Activated CD8-positive, alpha-beta memory T cell treated with anti-CD3 and anti-CD28 coated beads for 4 hours (primary cell): ENCODE measurements around the gene MBL2.

Experiments used
- DNase-seq, 2 donors: peaks; one replicate each; pipeline ENCODE4 v3.0.0-alpha.2; 2020; ENCODE audit warnings: low read depth in 2 of 2

MBL2 gene

GRCh38 chr10:52772623-52773022 lies at the start of gene MBL2:
MBL2 (minus strand) TSS chr10:52772784; CDS start chr10:52771635, 1,149 bp downstream.
- no peak for DNase-seq

DNA sequence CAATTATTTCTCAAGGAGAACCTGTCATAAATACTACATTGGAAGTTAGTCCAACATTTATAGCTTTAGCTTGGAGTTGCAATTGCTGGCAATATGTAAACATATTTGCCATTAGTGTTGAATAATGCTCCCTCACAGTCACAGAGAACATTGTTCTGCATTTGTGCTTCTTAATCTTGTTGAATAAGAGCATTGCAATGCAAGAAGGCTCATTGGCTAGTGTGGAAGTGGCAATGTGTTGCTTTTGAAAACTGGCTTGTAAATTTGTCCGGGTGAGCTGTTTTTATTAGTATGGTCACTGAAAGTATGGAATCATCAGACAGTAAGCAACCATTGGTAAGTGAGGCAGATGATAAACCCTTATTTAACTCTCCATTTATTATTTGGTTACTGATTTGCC lies 47.7 kb upstream of the MBL2 start:
- no peak for DNase-seq

GRCh38 chr10:52818019-52818418 lies 45.4 kb upstream of the MBL2 start:
- no peak for DNase-seq

DNA sequence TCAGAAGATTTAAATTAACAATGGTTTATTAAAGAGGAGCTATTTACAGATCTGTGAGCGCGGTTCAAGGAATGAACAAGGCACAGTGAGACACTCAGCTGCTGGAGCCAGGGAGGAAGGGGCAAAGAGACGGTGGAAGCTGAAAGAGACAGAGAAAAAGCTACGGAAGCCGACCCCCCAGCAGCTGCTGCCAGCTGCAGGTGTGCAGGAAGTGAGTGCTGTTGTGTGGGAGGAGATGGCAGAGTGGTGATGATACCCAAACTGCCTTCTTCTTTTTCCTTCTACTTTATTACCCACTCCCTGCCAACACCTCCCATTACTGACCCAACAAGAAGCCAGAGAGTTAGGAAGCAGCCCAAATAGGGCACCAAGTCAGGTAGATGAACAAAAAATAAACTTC lies 41.9 kb upstream of the MBL2 start:
- DNase-seq: no peak

DNA sequence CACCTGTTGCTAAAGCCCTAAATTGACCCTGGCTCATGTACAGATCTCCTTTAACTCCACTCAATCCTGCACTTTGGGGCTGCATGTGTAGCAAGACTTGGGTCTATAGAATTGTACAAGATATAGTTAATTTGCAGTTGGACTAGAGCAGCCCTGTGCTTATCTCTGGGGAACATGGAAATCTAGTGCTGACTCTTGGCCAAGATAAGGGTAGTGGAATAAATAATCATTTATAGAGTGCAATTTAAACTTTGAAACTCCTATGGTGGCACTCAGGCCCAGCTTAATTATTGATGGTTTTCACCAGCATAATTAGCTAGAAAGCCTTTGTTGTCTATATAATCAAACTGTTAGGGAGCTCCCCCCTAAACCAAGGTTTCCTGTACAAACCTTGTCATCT lies 39.2 kb upstream of the MBL2 start:
- no peak for DNase-seq

GRCh38 chr10:52810761-52811160 lies 38.2 kb upstream of the MBL2 start:
- no peak for DNase-seq

DNA sequence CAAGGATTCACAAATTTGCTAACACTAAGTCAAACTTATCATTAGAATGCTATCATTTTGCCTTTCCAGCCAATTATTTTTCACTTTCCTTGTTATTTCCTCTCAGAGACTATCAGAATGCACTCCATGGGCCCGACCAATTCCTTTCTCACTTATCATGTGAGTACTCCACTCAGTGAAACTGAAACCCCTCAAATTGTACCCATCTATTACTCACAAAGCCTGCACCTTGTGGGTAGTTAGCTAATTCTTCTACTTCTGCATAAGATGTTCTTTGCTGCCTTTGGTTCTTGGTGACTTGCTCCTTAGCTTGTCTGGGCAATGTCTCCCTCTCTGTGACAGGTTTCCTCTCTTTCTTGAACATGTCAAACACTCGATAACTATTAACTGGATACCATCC lies 35.2 kb upstream of the MBL2 start:
- DNase-seq: no peak

DNA sequence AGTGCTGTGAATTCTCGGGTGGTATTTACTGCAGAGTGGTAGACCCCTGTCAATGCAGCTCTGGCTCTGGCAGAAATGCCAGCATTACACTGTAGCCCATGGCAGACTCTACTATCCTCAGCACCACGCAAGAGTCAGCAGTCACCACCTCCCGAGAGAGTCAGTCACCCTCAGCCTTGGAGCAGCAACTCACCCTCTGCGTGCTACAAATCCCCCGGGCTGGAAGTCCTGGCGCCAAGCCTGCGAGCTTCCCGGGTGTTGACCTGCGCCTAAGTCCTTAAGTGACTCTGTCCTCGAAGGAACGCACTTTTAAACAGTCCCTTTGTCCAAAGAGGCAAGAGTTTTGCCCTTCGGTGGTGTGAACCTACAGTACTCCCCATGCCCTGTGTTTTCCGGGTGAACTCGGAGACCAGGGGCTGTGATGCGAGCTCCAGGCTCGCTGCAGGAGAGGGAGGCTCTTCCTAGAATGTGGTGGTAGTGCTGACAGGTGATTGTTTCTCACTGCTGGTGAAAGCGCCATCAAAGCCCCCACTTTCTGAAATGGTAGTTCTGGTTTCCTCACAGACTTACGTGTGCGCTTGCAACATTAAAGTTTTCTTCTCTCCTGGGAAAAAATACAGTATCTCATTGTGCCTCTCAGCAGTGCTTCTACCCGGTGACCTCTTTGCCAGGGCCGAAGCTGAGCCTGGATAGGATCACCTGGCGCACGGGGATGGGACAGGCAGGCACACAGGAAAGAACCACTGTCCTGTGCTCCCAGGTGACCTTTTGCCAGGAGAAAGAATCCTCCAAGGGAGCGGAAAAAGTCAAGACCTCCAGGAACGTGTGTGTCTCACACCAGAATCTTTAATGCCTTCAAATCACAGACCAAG lies 33.1 kb upstream of the MBL2 start:
- no peak for DNase-seq

DNA sequence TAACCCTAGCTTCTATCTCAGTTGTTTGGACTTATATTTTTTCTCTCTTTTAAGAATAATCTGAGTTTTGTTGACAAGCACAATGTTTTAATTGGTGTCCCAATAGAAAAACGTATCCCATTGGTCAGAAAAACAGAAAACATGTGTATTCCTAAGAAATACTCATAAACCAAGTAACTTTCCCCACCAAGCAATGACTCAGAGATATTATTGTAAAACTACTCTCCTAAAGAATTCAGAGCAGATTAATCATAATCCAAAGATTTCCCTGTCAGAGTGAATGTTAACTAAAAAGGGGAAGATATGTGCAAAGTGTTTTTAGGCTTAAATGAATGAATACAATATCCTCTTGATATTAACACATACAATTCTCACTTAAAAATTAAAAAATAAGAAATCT lies 29.4 kb upstream of the MBL2 start:
- DNase-seq: no peak

- DNase-seq: no peak
These were observed 13.5 kb upstream of the MBL2 start for GRCh38 chr10:52786098-52786497.

- DNase-seq: no peak
These were observed 12.8 kb upstream of the MBL2 start for GRCh38 chr10:52785418-52785817.

GRCh38 chr10:52783726-52784125 lies 11.1 kb upstream of the MBL2 start:
- DNase-seq: no peak

DNA sequence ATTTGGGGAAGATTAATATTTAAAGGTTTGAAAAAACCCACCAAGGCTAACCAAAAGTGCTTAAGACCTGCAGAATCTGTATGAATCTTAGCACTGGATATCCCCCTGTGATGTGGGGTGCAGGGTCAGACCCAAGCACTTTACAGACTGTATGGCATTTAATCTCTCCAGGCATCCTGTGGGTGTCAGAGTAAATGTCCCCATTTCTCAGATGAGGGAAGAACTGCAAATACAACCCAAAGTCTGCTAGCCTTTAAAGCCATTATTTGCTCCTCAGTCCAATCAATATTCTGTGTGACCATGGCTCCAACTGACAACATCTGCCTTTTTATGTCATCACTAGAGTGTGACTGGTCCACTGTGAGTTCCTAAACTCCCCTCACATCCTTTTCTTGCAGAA lies 10.0 kb upstream of the MBL2 start:
- no peak for DNase-seq

GRCh38 chr10:52780391-52781155 lies 8.0 kb upstream of the MBL2 start:
- DNase-seq: no peak

- no peak for DNase-seq
These were observed 7.2 kb upstream of the MBL2 start for GRCh38 chr10:52779541-52780390.

DNA sequence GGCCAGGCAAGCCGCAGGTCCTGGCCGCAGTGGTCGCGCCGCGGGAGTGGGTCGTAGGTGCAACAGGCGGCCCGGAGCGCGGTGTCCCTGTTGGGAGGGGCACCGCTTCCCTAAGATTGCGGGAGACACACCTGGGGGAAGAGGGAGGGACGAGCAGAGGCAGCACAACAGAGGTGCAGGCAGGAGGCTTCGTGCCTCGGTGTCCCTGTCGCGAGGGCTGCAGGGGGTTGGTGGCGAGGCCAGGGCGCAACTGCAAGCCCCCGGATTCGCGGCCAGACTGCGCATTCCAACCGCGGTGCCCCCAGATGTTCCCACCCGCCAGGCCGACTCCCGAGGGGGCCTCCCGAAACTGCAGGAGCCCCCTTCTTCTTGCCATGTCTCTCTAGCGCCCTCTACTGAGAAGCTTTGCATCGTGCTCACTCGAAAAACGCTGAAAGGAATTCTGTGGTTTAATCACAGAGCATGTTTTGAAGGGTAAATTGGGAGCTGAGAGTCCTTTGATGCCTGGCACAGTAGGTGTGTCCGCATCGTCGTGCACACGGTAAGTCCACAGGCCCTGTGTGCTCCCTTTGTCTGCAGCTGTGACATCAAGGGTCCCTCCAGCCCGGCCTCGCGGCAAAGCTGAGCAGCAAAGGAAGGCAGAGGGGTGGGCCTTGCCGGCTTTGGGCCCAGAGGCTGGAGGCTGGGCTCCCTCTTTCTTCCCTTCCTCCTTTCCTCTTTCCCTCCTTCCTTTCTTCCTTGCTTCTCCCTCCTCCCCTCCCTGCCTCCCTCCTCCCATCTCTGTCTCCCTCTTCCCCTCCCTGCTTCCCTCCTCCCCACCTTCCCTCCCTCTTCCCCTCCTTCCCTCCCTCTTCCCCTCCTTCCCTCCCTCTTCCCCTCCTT lies 6.2 kb upstream of the MBL2 start:
- no peak for DNase-seq

- DNase-seq: no peak
These were observed 4.8 kb upstream of the MBL2 start for GRCh38 chr10:52777414-52777813.

- DNase-seq: no peak
These were observed 3.9 kb upstream of the MBL2 start for GRCh38 chr10:52776471-52776903.

GRCh38 chr10:52775132-52775647 lies 2.6 kb upstream of the MBL2 start:
- DNase-seq: no peak

DNA sequence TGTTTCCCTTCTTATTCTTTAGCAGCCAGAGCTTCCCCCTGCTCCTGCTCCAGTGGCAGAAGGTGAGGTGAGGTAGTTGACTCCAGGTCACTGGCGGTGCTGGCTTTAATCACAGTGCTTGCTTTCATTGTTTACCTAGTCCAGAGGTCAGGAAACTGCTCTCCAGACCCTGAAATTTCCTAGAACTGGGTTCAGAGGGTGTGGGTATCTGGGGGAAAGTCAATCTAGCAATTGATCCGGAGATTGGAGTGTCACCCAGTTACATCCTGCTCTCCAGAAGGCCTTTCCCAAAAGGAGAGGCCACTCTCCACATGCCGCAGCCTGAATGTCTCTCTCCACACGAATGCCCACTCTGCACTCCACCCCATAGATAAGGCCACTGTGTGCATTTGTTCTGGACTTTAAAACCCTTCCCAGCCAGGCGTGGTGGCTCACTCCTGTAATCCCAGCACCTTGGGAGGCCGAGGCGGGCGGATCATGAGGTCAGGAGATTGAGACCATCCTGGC lies 2.1 kb upstream of the MBL2 start:
- no peak for DNase-seq

DNA sequence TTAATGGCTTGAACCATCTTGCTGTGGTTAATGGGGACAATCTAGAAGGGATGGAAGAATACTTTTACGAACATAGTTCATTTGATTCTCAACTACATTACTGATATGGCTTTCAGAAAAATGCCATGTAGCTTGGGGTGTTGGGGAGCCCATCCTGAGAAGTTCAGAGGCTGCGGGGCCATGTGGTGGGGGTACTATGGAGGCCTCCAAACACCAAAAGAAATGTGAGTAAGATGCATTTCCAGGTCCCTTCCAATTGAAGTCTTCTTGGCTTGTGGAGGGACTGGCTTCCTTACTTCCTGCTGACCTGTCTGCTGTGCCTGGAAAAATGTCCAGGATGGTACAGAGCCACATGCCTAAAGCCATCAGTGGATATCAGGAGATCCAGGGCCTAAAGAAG lies 1.6 kb upstream of the MBL2 start:
- DNase-seq: no peak
